Upper lobe of left lung (tissue), 4 donors: Measurements from ENCODE around the gene OR6C3.

Experiments
- CTCF ChIP-seq, 6 experiments: fragments of 450-650 bp in 4 of 6; fragments of 200-600 bp in 2 of 6; sonication (generic) in 2 of 6; IDR thresholded peaks; one replicate each; pipeline ENCODE4 v1.5.1; 2016 to 2019; ENCODE audit warnings: antibody characterized with exemption in 6 of 6
- POLR2AphosphoS5 ChIP-seq, 2 donors: sonication (generic); formaldehyde crosslinking; IDR thresholded peaks; one replicate each; pipeline ENCODE4 v1.5.1; 2017; ENCODE audit warnings: antibody characterized with exemption in 2 of 2

DNA sequence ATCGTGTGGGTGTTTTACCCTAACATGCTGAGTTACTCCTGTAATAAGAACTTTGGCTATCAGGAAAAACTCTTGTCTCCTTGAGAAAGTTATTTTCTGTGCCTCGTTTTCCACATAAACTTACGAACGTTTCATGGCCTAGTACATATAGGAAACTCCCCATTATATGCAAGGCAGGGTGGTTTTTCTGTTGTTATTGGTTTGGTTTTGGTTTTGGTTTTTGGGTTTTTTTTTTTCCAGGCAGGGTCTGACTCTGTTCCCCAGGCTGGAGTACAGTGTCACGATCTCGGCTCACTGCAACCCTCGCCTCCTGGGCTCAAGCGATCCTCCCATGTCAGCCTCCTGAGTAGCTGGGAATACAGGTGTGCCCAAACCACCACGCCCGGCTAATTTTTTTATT, 5.5 kb downstream of the OR6C3 start:
- no peak for TF ChIP-seq CTCF (IDR thresholded peaks at IDR 0.05)
- no peak for TF ChIP-seq POLR2AphosphoS5 (IDR thresholded peaks at IDR 0.05)
